ENCODE results near the gene BHMT2.
A peak's percentile ranks its signal among the peaks of the same experiment; 100 is the strongest.

The BHMT2 gene

DNA sequence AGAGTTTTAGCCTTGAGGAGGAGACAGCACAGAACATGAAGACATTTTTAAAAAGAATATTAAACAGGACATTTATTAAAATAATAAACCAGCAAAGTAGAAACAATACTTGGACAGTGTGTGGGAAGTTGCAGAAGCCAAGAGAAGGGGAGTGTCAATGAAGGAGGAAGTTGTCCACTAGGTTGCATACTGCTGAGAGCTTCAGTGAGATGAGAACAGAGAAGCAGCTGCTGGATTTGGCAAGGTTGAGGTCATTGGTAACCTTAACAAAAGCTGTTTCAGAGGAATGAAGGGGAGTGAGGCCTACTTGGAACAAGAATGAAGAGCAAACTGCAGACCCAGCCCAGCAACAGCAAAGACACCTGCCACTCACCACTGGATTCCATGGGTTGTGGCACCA, 53.4 kb downstream of the BHMT2 start:
- no peaks in the 10 kb centered on the region for H3K36me3 ChIP-seq (ENCODE audit: control insufficient read depth, insufficient read depth, low read length, severe bottlenecking)
- no peaks in the 10 kb centered on the region for H3K27me3 ChIP-seq (replicated peaks; ENCODE audit: control insufficient read depth, insufficient read depth, low read length)
- no peak overlapping the region for H3K4me3 ChIP-seq (ENCODE audit: low read length)
- no peaks in the 10 kb centered on the region for H3K9me3 ChIP-seq (ENCODE audit: control insufficient read depth, low read length)
- H3K4me1 ChIP-seq (ENCODE audit: control insufficient read depth, insufficient read depth, low read length): peaks cover 8% of the 10 kb centered on the region
- no peak for DNase-seq (ENCODE audit: low read depth)
- no peak overlapping the region for H3K9ac ChIP-seq (ENCODE audit: low read length)

GRCh38 chr5:79124607-79125006, 55.0 kb downstream of the BHMT2 start:
- H3K36me3 ChIP-seq (ENCODE audit: control insufficient read depth, insufficient read depth, low read length, severe bottlenecking): no peaks in the 10 kb centered on the region
- no peak overlapping the region for H3K4me3 ChIP-seq (ENCODE audit: low read length)
- H3K9ac ChIP-seq (ENCODE audit: low read length): no peak overlapping the region
- no peaks in the 10 kb centered on the region for H3K27me3 ChIP-seq (replicated peaks; ENCODE audit: control insufficient read depth, insufficient read depth, low read length)
- no peak for DNase-seq (ENCODE audit: low read depth)
- H3K4me1 ChIP-seq (ENCODE audit: control insufficient read depth, insufficient read depth, low read length): no peaks in the 10 kb centered on the region
- no peaks in the 10 kb centered on the region for H3K9me3 ChIP-seq (ENCODE audit: control insufficient read depth, low read length)

GRCh38 chr5:79130781-79131180, 61.2 kb downstream of the BHMT2 start:
- Histone ChIP-seq H3K4me3 (ENCODE audit: low read length) (no peak overlapping the region), H3K9ac (ENCODE audit: low read length) (no peak overlapping the region), H3K9me3 (ENCODE audit: control insufficient read depth, low read length) (no peaks in the 10 kb centered on the region), H3K4me1 (ENCODE audit: control insufficient read depth, insufficient read depth, low read length) (peaks cover 6% of the 10 kb centered on the region), H3K27me3 (replicated peaks; ENCODE audit: control insufficient read depth, insufficient read depth, low read length) (no peaks in the 10 kb centered on the region), H3K36me3 (ENCODE audit: control insufficient read depth, insufficient read depth, low read length, severe bottlenecking) (no peaks in the 10 kb centered on the region)
- no peak for DNase-seq (ENCODE audit: low read depth)

GRCh38 chr5:79133121-79133656, 63.6 kb downstream of the BHMT2 start:
- H3K9ac ChIP-seq (ENCODE audit: low read length): peak overlapping the region; percentile 80
- H3K27me3 ChIP-seq (replicated peaks; ENCODE audit: control insufficient read depth, insufficient read depth, low read length): no peaks in the 10 kb centered on the region
- peak; percentile 90 for DNase-seq (ENCODE audit: low read depth)
- H3K4me1 ChIP-seq (ENCODE audit: control insufficient read depth, insufficient read depth, low read length): peaks cover 6% of the 10 kb centered on the region
- H3K36me3 ChIP-seq (ENCODE audit: control insufficient read depth, insufficient read depth, low read length, severe bottlenecking): no peaks in the 10 kb centered on the region
- H3K9me3 ChIP-seq (ENCODE audit: control insufficient read depth, low read length): no peaks in the 10 kb centered on the region
- peak overlapping the region; percentile 75 for H3K4me3 ChIP-seq (ENCODE audit: low read length)

DNA sequence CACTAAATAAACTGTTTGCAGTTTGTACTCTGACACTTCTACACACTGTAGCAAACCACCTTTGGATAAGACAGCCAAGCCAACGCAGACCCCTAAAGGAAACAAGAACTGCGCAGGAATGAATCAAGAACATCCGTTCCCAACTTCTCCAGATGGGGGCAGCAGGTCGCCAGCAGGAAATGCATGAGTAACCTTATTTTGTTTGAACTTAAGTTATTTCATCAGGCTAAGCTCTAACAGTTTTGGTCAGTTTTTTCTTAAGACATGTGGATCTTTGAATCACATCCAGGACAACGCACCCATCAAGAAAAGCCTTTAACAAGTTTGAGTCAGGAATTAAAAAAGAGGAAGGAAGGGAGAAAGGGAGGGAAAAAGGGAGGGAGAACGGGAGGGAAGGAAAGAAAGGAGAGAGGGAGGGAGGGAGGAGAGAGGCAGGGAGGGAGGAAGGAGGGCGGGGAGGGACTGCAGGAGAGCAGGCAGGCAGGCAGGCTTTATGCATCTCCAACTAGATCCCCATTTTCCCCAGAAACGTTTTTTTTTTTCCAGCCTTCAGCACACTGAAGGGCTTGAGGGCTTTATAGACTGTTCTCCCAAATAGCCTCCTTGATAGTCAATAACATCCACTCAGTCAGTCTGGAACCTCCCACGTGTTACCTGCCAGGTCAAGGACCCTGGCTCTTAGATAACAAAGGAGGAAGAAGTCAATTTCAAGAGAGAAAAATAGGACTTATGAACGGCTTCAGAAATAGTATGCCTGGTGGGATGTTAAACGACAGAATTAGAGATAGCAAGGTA, 64.3 kb downstream of the BHMT2 start:
- Histone ChIP-seq H3K4me1 (ENCODE audit: control insufficient read depth, insufficient read depth, low read length) (peaks cover 6% of the 10 kb centered on the region), H3K4me3 (ENCODE audit: low read length) (peak overlapping the region; percentile 75), H3K9ac (ENCODE audit: low read length) (peak overlapping the region; percentile 80), H3K27me3 (replicated peaks; ENCODE audit: control insufficient read depth, insufficient read depth, low read length) (no peaks in the 10 kb centered on the region), H3K9me3 (ENCODE audit: control insufficient read depth, low read length) (no peaks in the 10 kb centered on the region), H3K36me3 (ENCODE audit: control insufficient read depth, insufficient read depth, low read length, severe bottlenecking) (no peaks in the 10 kb centered on the region)
- peak; percentile 93 for DNase-seq (ENCODE audit: low read depth)

GRCh38 chr5:79135790-79136553, 66.4 kb downstream of the BHMT2 start:
- Histone ChIP-seq H3K9me3 (ENCODE audit: control insufficient read depth, low read length) (peaks cover 6% of the 10 kb centered on the region), H3K4me1 (ENCODE audit: control insufficient read depth, insufficient read depth, low read length) (peaks cover 6% of the 10 kb centered on the region), H3K4me3 (ENCODE audit: low read length) (no peak overlapping the region), H3K27me3 (replicated peaks; ENCODE audit: control insufficient read depth, insufficient read depth, low read length) (no peaks in the 10 kb centered on the region), H3K36me3 (ENCODE audit: control insufficient read depth, insufficient read depth, low read length, severe bottlenecking) (no peaks in the 10 kb centered on the region), H3K9ac (ENCODE audit: low read length) (no peak overlapping the region)
- no peak for DNase-seq (ENCODE audit: low read depth)

DNA sequence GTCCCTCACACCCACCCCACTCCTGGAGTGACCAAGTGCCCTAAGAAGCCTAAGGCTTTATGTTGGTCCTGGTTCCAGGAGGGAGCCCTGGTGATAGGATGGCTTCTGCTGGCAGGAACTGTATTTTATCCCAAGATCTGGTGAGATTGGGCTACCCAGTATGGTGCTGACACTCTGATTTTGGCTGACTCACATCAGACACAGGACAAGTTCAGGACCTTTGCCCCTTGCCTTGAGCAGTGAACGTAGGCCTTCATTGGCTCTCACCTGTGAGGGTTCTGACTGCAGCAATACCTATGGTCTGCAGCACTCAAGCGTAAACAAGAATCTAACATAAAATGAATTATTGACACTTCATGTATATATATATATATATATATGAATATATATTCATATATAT, 67.1 kb downstream of the BHMT2 start:
- Histone ChIP-seq H3K4me3 (ENCODE audit: low read length) (no peak overlapping the region), H3K36me3 (ENCODE audit: control insufficient read depth, insufficient read depth, low read length, severe bottlenecking) (no peaks in the 10 kb centered on the region), H3K4me1 (ENCODE audit: control insufficient read depth, insufficient read depth, low read length) (peaks cover 6% of the 10 kb centered on the region), H3K9ac (ENCODE audit: low read length) (no peak overlapping the region), H3K9me3 (ENCODE audit: control insufficient read depth, low read length) (peaks cover 6% of the 10 kb centered on the region), H3K27me3 (replicated peaks; ENCODE audit: control insufficient read depth, insufficient read depth, low read length) (no peaks in the 10 kb centered on the region)
- DNase-seq (ENCODE audit: low read depth): no peak

Data from adipocyte (in vitro differentiated cells).